Measurements from ENCODE around the gene SLC35G2.
"Not testable (repeated sequence)": the region's sequence is repeated elsewhere in the genome, so short reads cannot be mapped to it uniquely, and the experiment has no call there.

Gene SLC35G2

GRCh38 chr3:136818769-136819391 lies at the start of gene SLC35G2:
Gene SLC35G2 (plus strand): TSS chr3:136819126. CDS start chr3:136854461, 35,335 bp downstream.
- DNase-seq (ENCODE audit: low read depth) = peak; percentile 31

GRCh38 chr3:136772709-136773108 lies 46.2 kb upstream of the SLC35G2 start:
- no peak for DNase-seq (ENCODE audit: low read depth)

GRCh38 chr3:136778865-136779264 lies 40.1 kb upstream of the SLC35G2 start:
- DNase-seq (ENCODE audit: low read depth) = peak; percentile 91

GRCh38 chr3:136780741-136781140 lies 38.2 kb upstream of the SLC35G2 start:
- no peak for DNase-seq (ENCODE audit: low read depth)

GRCh38 chr3:136783708-136784191 lies 35.2 kb upstream of the SLC35G2 start:
- DNase-seq (ENCODE audit: low read depth) = no peak

DNA sequence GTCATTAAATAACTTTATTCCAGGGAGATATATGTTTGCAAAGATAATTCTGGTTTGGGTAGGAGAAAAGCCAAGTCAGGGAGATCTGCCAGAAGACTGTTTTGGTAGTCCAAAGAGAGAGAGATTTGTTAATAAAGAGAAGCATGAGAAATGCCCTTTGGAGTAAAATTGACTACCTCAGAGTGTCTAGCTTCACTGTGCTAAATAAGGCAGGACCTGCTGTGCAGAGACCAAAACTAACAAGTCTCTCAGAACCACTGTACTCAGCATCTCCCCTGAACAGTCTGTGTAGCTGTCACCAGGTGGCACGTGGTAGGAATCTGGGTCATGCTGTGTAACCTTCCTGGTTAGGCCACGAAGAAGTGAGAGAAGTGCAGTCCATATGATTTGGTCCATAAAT lies 31.6 kb upstream of the SLC35G2 start:
- peak; percentile 42 for DNase-seq (ENCODE audit: low read depth)

DNA sequence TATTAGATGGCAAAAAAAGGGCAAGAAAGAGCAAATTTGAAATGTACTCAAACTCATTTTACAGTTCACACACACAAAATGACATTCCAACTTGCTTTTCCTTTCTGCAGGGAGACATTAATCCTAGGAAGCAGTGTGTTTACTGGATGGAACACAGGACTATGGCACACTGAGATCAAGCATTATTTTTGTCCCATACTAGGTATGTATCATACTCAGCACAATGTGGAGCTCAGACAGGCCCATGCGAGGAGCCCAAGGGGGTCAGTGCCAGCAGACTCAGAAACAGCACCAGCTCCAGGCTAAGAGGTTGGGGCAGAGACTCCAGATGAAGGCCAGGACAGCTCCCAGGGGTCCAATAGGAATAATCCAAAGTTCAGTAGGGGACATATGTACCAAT lies 30.8 kb upstream of the SLC35G2 start:
- DNase-seq (ENCODE audit: low read depth) = no peak

DNA sequence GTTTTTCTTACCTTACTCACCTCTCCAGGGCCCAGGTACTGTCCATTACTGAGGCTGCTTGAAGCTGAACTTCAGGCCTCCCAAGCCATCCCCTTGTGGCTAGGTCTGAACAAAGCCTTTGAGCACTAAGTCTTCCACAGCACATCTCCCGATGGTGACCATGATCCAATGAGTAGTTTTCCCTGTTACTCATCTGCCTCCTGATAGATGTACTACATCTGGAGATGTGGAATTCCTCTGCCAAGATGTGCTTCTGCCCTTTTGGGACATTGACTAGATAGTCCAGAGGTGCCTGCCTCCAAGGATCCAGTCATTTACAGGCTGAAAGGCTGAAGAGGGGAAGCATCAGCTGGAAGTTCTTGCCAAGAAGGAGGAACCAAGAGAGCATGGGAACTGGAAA lies 28.9 kb upstream of the SLC35G2 start:
- no peak for DNase-seq (ENCODE audit: low read depth)

GRCh38 chr3:136790786-136791185 lies 28.1 kb upstream of the SLC35G2 start:
- DNase-seq (ENCODE audit: low read depth) = no peak

DNA sequence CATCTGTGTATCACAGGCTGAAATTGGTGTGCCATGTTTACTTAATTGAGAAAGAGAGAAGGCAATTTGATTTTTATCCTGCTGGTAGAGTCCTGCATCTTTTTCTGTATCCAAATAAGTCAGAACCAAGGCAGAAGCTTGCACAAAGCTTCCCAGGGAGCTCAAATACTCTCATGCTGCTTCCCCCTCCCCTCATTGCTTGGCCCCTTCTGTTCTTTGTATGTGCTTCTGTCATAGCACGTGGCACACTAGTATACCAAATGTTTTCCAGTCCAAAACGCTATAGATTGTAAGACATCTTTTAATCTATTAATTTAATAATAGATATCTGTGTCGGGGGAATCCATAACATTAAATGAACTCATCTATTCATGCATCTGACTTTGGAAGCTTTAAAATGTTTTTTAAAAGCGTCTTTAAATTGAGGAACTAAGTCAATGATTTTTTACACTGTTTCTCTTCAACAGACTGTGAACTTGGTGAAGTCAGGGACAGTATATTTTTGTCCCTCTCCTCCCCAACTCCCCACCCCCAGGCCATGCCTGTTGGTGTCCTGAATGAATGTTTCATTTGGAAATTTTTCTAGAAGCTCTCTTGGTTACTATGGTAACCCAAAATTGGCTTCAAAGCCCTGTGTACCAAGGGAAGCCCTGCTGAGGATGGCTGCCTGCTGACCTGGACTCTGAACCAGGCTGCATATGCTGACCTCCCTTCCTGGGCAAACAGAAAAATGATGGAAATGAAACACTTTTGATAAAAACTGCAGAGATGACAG lies 26.2 kb upstream of the SLC35G2 start:
- DNase-seq (ENCODE audit: low read depth) = no peak

- DNase-seq (ENCODE audit: low read depth) = not testable (repeated sequence)
Observed at GRCh38 chr3:136801146-136801545, 17.8 kb upstream of the SLC35G2 start.

DNA sequence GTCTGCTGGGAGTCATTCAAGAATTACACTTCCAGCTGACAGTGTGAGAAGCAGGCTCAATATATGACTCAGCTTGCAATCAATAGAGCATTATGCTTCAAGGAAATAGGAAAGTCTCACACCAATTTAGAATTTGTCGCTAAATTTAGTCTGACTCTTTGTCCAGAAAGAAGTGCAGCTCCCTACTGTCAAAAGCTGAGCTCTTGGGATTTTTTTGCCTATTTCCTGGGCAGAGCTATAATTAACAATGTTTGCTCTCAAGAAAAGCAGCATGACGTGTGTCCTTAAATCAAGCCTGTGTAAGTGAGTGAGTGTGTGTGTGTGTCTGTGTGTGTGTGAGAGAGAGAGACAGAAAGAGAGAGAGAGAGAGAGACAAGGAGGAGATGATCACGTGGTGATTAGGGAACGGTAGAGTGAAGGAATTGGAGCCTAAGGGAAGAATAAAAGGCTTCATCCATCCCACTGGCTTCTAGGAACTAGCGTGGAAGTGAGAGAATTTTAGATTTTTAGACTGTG lies 16.4 kb upstream of the SLC35G2 start:
- peak; percentile 8 for DNase-seq (ENCODE audit: low read depth)

DNA sequence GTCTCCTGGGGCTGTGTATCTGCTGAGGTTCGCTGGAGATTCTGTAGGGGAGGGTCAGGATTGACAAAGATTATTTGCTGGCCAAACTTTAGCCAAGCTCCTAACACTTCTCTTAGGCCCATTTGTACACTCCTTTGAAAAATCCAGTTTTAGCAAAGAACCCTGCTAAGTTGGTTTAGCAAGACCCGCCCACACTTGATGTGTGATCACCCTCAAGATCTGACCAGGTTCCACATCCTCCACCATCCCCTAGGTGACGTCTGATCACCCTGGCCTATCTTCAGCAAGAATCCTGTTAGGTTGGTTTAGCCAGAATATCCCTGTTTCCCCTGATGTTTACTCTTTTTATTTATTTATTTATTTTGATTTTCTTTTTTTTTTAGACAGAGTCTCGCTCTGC lies 14.8 kb upstream of the SLC35G2 start:
- DNase-seq (ENCODE audit: low read depth) = no peak

- no peak for DNase-seq (ENCODE audit: low read depth)
Observed at GRCh38 chr3:136804813-136805212, 14.1 kb upstream of the SLC35G2 start.

- no peak for DNase-seq (ENCODE audit: low read depth)
Observed at GRCh38 chr3:136805795-136806194, 13.1 kb upstream of the SLC35G2 start.

- no peak for DNase-seq (ENCODE audit: low read depth)
Observed at GRCh38 chr3:136811701-136812100, 7.2 kb upstream of the SLC35G2 start.

DNA sequence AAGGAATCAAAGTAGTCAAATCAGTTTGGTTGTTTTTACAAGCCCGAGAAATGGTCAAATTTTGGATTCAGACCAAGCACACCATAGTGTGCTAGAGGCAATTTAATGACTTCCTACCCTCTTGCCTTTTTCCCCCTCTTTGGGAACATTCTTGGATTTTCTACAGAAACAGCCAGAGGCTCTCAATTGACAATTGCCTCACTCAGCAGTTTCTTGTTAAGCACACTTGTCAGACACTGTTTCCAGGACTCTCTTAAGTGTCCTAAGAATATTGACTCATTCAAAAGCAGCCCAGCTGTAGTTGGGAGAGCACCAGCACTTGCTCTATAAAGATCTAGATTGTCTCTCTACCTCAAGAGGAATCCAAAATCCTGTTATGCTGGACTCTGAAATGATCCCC lies 1.5 kb upstream of the SLC35G2 start:
- no peak for DNase-seq (ENCODE audit: low read depth)

- DNase-seq (ENCODE audit: low read depth) = peak; percentile 82
Observed at GRCh38 chr3:136818191-136818768, 646 bp upstream of the SLC35G2 start.

- peak; percentile 59 for DNase-seq (ENCODE audit: low read depth)
Observed at GRCh38 chr3:136819392-136819730, 435 bp downstream of the SLC35G2 start.

GRCh38 chr3:136819731-136820679 lies 1.1 kb downstream of the SLC35G2 start:
- peak; percentile 73 for DNase-seq (ENCODE audit: low read depth)

DNA sequence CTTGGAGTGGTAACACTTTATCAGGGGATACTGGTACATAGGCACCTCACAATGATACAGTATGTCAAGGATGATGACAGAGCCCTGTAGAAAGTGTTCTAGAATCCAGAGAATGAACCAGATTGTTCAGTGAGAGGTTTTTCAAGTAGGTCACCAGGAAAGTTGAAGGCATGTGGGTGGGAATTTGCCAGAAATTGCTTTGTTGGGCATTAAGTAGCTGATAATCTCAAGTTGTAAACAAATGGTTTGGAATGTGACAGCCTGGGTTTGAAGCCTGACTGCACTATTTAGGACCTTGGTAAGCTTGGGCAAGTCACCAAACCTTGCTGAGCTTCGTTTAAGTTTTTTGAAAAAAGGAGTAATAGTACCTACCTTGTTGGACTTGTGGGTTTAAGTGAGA lies 12.5 kb downstream of the SLC35G2 start:
- peak; percentile 21 for DNase-seq (ENCODE audit: low read depth)
